Activated CD4-positive, alpha-beta T cell treated with anti-CD3 and anti-CD28 coated beads for 48 hours (primary cell): ENCODE data around the gene CHURC1.
A peak's percentile ranks its signal among the peaks of the same experiment; 100 is the strongest.

Experiments
- DNase-seq: peaks from one replicate; pipeline ENCODE4 v3.0.0-alpha.2; 2020

CHURC1 gene

GRCh38 chr14:64960762-64961276 lies 46.6 kb downstream of the CHURC1 start:
- DNase-seq: no peak

- DNase-seq: no peak
These were observed 49.4 kb downstream of the CHURC1 start for GRCh38 chr14:64963611-64964010.

- DNase-seq: no peak
These were observed 51.2 kb downstream of the CHURC1 start for GRCh38 chr14:64965356-64966000.

GRCh38 chr14:64966976-64967375 lies 52.7 kb downstream of the CHURC1 start:
- DNase-seq: no peak

- DNase-seq: no peak
These were observed 53.9 kb downstream of the CHURC1 start for GRCh38 chr14:64968167-64968566.

GRCh38 chr14:64968651-64969050 lies 54.4 kb downstream of the CHURC1 start:
- no peak for DNase-seq

- DNase-seq: no peak
These were observed 55.8 kb downstream of the CHURC1 start for GRCh38 chr14:64970041-64970440.

GRCh38 chr14:64970776-64971477 lies 56.7 kb downstream of the CHURC1 start:
- no peak for DNase-seq

GRCh38 chr14:64971491-64971942 lies 57.3 kb downstream of the CHURC1 start:
- DNase-seq: no peak

- DNase-seq: peak; percentile 40
These were observed 57.9 kb downstream of the CHURC1 start, which contains the start of gene RAB15 for GRCh38 chr14:64971943-64972791. Gene RAB15 (minus strand): TSS chr14:64972336. CDS start chr14:64972076, 260 bp downstream.

GRCh38 chr14:64973026-64973442 lies 58.8 kb downstream of the CHURC1 start:
- no peak for DNase-seq

- no peak for DNase-seq
These were observed 59.6 kb downstream of the CHURC1 start for GRCh38 chr14:64973826-64974225.

GRCh38 chr14:64974563-64974962 lies 60.3 kb downstream of the CHURC1 start:
- no peak for DNase-seq

GRCh38 chr14:64979336-64980074 lies 65.2 kb downstream of the CHURC1 start:
- no peak for DNase-seq

GRCh38 chr14:64983439-64984310 lies 69.4 kb downstream of the CHURC1 start:
- peak; percentile 45 for DNase-seq
